ENCODE measurements around the gene MED1.
A peak's percentile ranks its signal among the peaks of the same experiment; 100 is the strongest.

MED1 gene

GRCh38 chr17:39450051-39450450 is 1.0 kb downstream of the MED1 start (continued):
- TF ChIP-seq ZNF426 (tag by site-specific recombination; IDR thresholded peaks at IDR 0.05) (no peak), YY2 (tag by site-specific recombination; IDR thresholded peaks at IDR 0.05) (no peak), REST (tag by site-specific recombination; IDR thresholded peaks at IDR 0.05) (no peak), ZBTB7A (tag by site-specific recombination; IDR thresholded peaks at IDR 0.05; ENCODE audit: low read depth) (no peak), PRDM6 (tag by site-specific recombination; IDR thresholded peaks at IDR 0.05) (peak; percentile 45; the same call in 1 of the 2 replicates), ZNF747 (tag by site-specific recombination; IDR thresholded peaks at IDR 0.05) (no peak)

- Histone ChIP-seq H3K27ac (ENCODE audit: extremely low read depth, low read depth, low read length) (no peak overlapping the region), H3K4me3 (ENCODE audit: low read depth, low read length) (no peak overlapping the region), H3K4me1 (ENCODE audit: control insufficient read depth, insufficient read depth, low read length) (no peaks in the 10 kb centered on the region), H3K36me3 (ENCODE audit: control insufficient read depth in 2 of 2, insufficient read depth in 1 of 2, low read length in 2 of 2) (peaks cover 57 to 67% of the 10 kb centered on the region in 2 experiments), H3K9me3 (ENCODE audit: control insufficient read depth, insufficient read depth, low read depth, low read length) (no peaks in the 10 kb centered on the region)
- CTCF ChIA-PET: interaction anchor here (0.6 kb wide), 3 partner anchors 26 to 653 kb away, joined by 3 to 5 read pairs (median 3); no protein-coding TSS in a partner anchor
- POLR2A ChIA-PET: interaction anchor here (0.6 to 6.0 kb wide), 2 partner anchors 14 to 18 kb away, joined by 3 to 131 read pairs; partner anchors contain the start of gene CDK12
- no peak for TF ChIP-seq PRDM6 (tag by site-specific recombination; IDR thresholded peaks at IDR 0.05)
- no peak for TF ChIP-seq REPIN1 (tag by site-specific recombination; IDR thresholded peaks at IDR 0.05; ENCODE audit: low read depth)
- TF ChIP-seq ZBTB20 (tag by site-specific recombination; IDR thresholded peaks at IDR 0.05): no peak
- no peak for TF ChIP-seq ZBTB48 (tag by site-specific recombination; IDR thresholded peaks at IDR 0.05)
- no peak for TF ChIP-seq ZNF521 (tag by site-specific recombination; IDR thresholded peaks at IDR 0.05)
- no peak for TF ChIP-seq ZNF530 (tag by site-specific recombination; IDR thresholded peaks at IDR 0.05; ENCODE audit: low read depth)
- no peak for TF ChIP-seq ZNF548 (tag by site-specific recombination; IDR thresholded peaks at IDR 0.05)
- TF ChIP-seq ZNF561 (tag by site-specific recombination; IDR thresholded peaks at IDR 0.05; ENCODE audit: borderline replicate concordance): no peak
- TF ChIP-seq ZNF2 (tag by site-specific recombination; IDR thresholded peaks at IDR 0.05): no peak
- TF ChIP-seq PBX3 (CRISPR knock-in tag; IDR thresholded peaks at IDR 0.05): no peak
- no peak for TF ChIP-seq ZNF214 (tag by site-specific recombination; IDR thresholded peaks at IDR 0.05; ENCODE audit: borderline replicate concordance)
- TF ChIP-seq ZNF449 (tag by site-specific recombination; IDR thresholded peaks at IDR 0.05): no peak
Measured at GRCh38 chr17:39447561-39447960, 3.5 kb downstream of the MED1 start.

Measured in HEK293 (cell line).